ENCODE results near the gene AGPAT2. TPM values are rescaled to one million over a fixed set of nuclear protein-coding genes. Genes with fewer than 3 reads are reported as not detected.
A peak's percentile ranks its signal among the peaks of the same experiment; 100 is the strongest.

AGPAT2 gene
- total and polyA plus RNA-seq, 7 experiments from 2014 or later = 2.3 to 20.6 (median 12.0) TPM

DNA sequence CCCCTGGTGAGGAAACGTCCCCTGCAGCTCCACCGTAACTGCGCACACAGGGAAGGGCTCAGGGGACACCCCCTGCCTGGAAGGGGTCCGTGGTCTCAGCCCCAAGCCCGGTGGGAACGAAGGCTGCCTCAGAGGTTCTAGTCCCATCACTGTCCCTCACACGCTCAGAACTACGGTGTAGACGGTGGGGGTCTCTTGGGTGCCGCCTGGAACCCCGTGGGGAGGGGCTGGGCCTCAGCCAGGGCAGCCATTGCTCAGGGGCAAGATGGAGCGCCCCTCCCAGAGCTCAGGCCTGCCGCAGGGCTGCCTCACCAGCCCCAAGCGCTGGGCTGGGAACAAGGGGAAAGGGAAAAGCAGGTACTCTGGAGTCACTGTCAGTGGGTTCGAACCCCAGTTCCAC, 2.9 kb downstream of the AGPAT2 start:
- H3K4me1 ChIP-seq (ENCODE audit: control insufficient read depth in 2 of 2, insufficient read depth in 2 of 2, low read length in 2 of 2) = peaks cover 5 to 7% of the 10 kb centered on the region in 2 donors
- ATAC-seq = no peak

DNA sequence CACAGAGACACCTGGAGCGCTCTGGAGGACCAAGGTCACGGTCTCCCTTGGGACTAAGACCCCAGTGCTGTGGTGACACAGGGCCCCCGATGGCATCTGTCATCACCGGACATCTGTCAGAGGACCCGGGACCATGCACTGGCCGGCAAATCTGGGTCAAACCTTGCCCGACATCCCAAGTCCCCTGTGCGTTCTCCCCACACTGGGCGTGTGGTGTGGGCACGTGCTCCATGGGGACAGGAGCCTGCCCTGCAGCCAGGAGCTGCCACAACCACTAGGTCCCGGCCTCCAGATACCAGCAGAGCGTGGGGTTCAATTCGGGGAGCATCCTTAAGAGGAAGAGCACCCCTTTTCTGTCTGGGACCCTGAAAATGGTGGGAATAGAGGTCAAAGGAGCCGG, 3.5 kb downstream of the AGPAT2 start:
- ChIA-PET POLR2A (interaction anchor here (0.6 kb wide), 1 partner anchor 491 kb away, joined by 3 read pairs; no protein-coding TSS in a partner anchor), CTCF (no interaction called here)
- no peaks in the 10 kb centered on the region for H3K36me3 Mint-ChIP-seq
- no peak overlapping the region for H3K27ac Mint-ChIP-seq
- intact Hi-C loops (cut with micrococcal nuclease) = no loop called here
- H3K4me1 Mint-ChIP-seq = peaks cover 0 to 14% (median 0%) of the 10 kb centered on the region in 7 donors
- ATAC-seq (no peak), DNase-seq (no peak)
- no peaks in the 10 kb centered on the region for H3K27me3 ChIP-seq (ENCODE audit: control insufficient read depth in 2 of 2, insufficient read depth in 2 of 2, low read length in 2 of 2)
- no peaks in the 10 kb centered on the region for H3K36me3 ChIP-seq (ENCODE audit: control insufficient read depth in 2 of 3, insufficient read depth in 3 of 3, low read length in 3 of 3)
- peaks cover 5 to 7% of the 10 kb centered on the region in 2 donors for H3K4me1 ChIP-seq (ENCODE audit: control insufficient read depth in 2 of 2, insufficient read depth in 2 of 2, low read length in 2 of 2)
- peak overlapping the region in 1 of 10 donors; percentile 34 for H3K4me3 Mint-ChIP-seq
- no peak overlapping the region for H3K4me3 ChIP-seq (ENCODE audit: low read length)
- no peak overlapping the region for H3K27ac ChIP-seq (ENCODE audit: low read depth, low read length)
- no peaks in the 10 kb centered on the region for H3K9me3 ChIP-seq (ENCODE audit: control insufficient read depth in 2 of 3, low read length in 3 of 3)
- no peaks in the 10 kb centered on the region for H3K27me3 Mint-ChIP-seq
- H3K9me3 Mint-ChIP-seq = no peaks in the 10 kb centered on the region

More for the DNA sequence above, 2.9 kb downstream of the AGPAT2 start:
- POLR2A ChIA-PET = no interaction called here
- intact Hi-C loops (cut with micrococcal nuclease) = no loop called here
- Mint-ChIP-seq H3K36me3 (no peaks in the 10 kb centered on the region), H3K27ac (no peak overlapping the region), H3K4me1 (peaks cover 0 to 11% (median 0%) of the 10 kb centered on the region in 7 donors), H3K4me3 (peak overlapping the region in 1 of 10 donors; percentile 81), H3K27me3 (no peaks in the 10 kb centered on the region), H3K9me3 (no peaks in the 10 kb centered on the region)
- DNase-seq = no peak
- Histone ChIP-seq H3K9me3 (ENCODE audit: control insufficient read depth in 2 of 3, low read length in 3 of 3) (no peaks in the 10 kb centered on the region), H3K27me3 (ENCODE audit: control insufficient read depth in 2 of 2, insufficient read depth in 2 of 2, low read length in 2 of 2) (no peaks in the 10 kb centered on the region), H3K27ac (ENCODE audit: low read depth, low read length) (no peak overlapping the region), H3K4me3 (ENCODE audit: low read length) (no peak overlapping the region), H3K36me3 (ENCODE audit: control insufficient read depth in 2 of 3, insufficient read depth in 3 of 3, low read length in 3 of 3) (no peaks in the 10 kb centered on the region)
- CTCF ChIA-PET = no interaction called here

- ChIA-PET CTCF (no interaction called here), POLR2A (interaction anchor here (0.6 kb wide), 1 partner anchor 492 kb away, joined by 3 read pairs; no protein-coding TSS in a partner anchor)
- no peak overlapping the region for H3K27ac ChIP-seq (ENCODE audit: low read depth, low read length)
- no peaks in the 10 kb centered on the region for H3K9me3 Mint-ChIP-seq
- intact Hi-C loops (cut with micrococcal nuclease) = no loop called here
- no peak overlapping the region for H3K27ac Mint-ChIP-seq
- no peaks in the 10 kb centered on the region for H3K9me3 ChIP-seq (ENCODE audit: control insufficient read depth in 2 of 3, low read length in 3 of 3)
- no peak overlapping the region for H3K4me3 ChIP-seq (ENCODE audit: low read length)
- H3K36me3 Mint-ChIP-seq = no peaks in the 10 kb centered on the region
- H3K4me1 ChIP-seq (ENCODE audit: control insufficient read depth in 2 of 2, insufficient read depth in 2 of 2, low read length in 2 of 2) = peaks cover 5 to 7% of the 10 kb centered on the region in 2 donors
- DNase-seq (no peak), ATAC-seq (no peak)
- H3K36me3 ChIP-seq (ENCODE audit: control insufficient read depth in 2 of 3, insufficient read depth in 3 of 3, low read length in 3 of 3) = no peaks in the 10 kb centered on the region
- no peak overlapping the region for H3K4me3 Mint-ChIP-seq
- no peaks in the 10 kb centered on the region for H3K27me3 ChIP-seq (ENCODE audit: control insufficient read depth in 2 of 2, insufficient read depth in 2 of 2, low read length in 2 of 2)
- H3K27me3 Mint-ChIP-seq = no peaks in the 10 kb centered on the region
- H3K4me1 Mint-ChIP-seq = peaks cover 0 to 14% (median 0%) of the 10 kb centered on the region in 7 donors
Measured at GRCh38 chr9:136683173-136683745, 4.0 kb downstream of the AGPAT2 start.

GRCh38 chr9:136682710-136683109, 4.5 kb downstream of the AGPAT2 start:
- no peak overlapping the region for H3K27ac Mint-ChIP-seq
- H3K27me3 Mint-ChIP-seq = no peaks in the 10 kb centered on the region
- ATAC-seq (no peak), DNase-seq (no peak)
- no peaks in the 10 kb centered on the region for H3K9me3 Mint-ChIP-seq
- CTCF ChIA-PET = no interaction called here
- POLR2A ChIA-PET = no interaction called here
- Histone ChIP-seq H3K27me3 (ENCODE audit: control insufficient read depth in 2 of 2, insufficient read depth in 2 of 2, low read length in 2 of 2) (no peaks in the 10 kb centered on the region), H3K4me3 (ENCODE audit: low read length) (no peak overlapping the region), H3K9me3 (ENCODE audit: control insufficient read depth in 2 of 3, low read length in 3 of 3) (no peaks in the 10 kb centered on the region), H3K36me3 (ENCODE audit: control insufficient read depth in 2 of 3, insufficient read depth in 3 of 3, low read length in 3 of 3) (no peaks in the 10 kb centered on the region), H3K4me1 (ENCODE audit: control insufficient read depth in 2 of 2, insufficient read depth in 2 of 2, low read length in 2 of 2) (peaks cover 5 to 7% of the 10 kb centered on the region in 2 donors), H3K27ac (ENCODE audit: low read depth, low read length) (no peak overlapping the region)
- intact Hi-C loops (cut with micrococcal nuclease) = no loop called here
- H3K4me1 Mint-ChIP-seq = peaks cover 0 to 14% (median 0%) of the 10 kb centered on the region in 7 donors
- H3K4me3 Mint-ChIP-seq = no peak overlapping the region
- no peaks in the 10 kb centered on the region for H3K36me3 Mint-ChIP-seq

GRCh38 chr9:136681945-136682699, 5.1 kb downstream of the AGPAT2 start:
- no peaks in the 10 kb centered on the region for H3K9me3 ChIP-seq (ENCODE audit: control insufficient read depth in 2 of 3, low read length in 3 of 3)
- Mint-ChIP-seq H3K4me1 (peaks cover 0 to 14% (median 0%) of the 10 kb centered on the region in 7 donors), H3K36me3 (no peaks in the 10 kb centered on the region), H3K27ac (no peak overlapping the region), H3K4me3 (no peak overlapping the region), H3K27me3 (no peaks in the 10 kb centered on the region), H3K9me3 (no peaks in the 10 kb centered on the region)
- intact Hi-C loops (cut with micrococcal nuclease) = no loop called here
- no peak overlapping the region for H3K27ac ChIP-seq (ENCODE audit: low read depth, low read length)
- no peak overlapping the region for H3K4me3 ChIP-seq (ENCODE audit: low read length)
- ChIA-PET CTCF (no interaction called here), POLR2A (no interaction called here)
- no peak for ATAC-seq
- H3K27me3 ChIP-seq (ENCODE audit: control insufficient read depth in 2 of 2, insufficient read depth in 2 of 2, low read length in 2 of 2) = no peaks in the 10 kb centered on the region
- peaks cover 5 to 7% of the 10 kb centered on the region in 2 donors for H3K4me1 ChIP-seq (ENCODE audit: control insufficient read depth in 2 of 2, insufficient read depth in 2 of 2, low read length in 2 of 2)
- DNase-seq = no peak
- no peaks in the 10 kb centered on the region for H3K36me3 ChIP-seq (ENCODE audit: control insufficient read depth in 2 of 3, insufficient read depth in 3 of 3, low read length in 3 of 3)

DNA sequence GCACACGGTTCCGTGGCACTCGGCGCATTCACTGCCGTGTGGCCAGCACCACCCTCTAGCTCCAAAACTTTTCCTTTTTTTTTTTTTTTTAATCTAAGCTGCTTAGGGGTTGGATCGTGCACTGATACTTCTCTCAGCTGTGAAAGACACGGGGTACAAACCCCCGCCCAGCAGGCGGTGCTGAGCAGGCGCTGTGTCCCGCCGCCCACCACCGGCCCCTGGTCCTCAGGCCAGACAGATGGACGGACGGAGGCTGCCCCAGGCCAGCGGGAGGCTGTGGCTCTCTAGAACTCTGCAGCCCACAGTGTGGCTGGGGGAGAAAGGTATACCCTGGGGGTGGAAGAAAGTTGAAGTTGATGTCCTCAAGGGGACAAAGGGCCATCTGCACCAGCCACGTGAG, 6.2 kb downstream of the AGPAT2 start:
- Histone ChIP-seq H3K9me3 (ENCODE audit: control insufficient read depth in 2 of 3, low read length in 3 of 3) (no peaks in the 10 kb centered on the region), H3K27ac (ENCODE audit: low read depth, low read length) (no peak overlapping the region), H3K4me3 (ENCODE audit: low read length) (no peak overlapping the region), H3K4me1 (ENCODE audit: control insufficient read depth in 2 of 2, insufficient read depth in 2 of 2, low read length in 2 of 2) (peaks cover under 1 to 4% of the 10 kb centered on the region in 2 donors), H3K27me3 (ENCODE audit: control insufficient read depth in 2 of 2, insufficient read depth in 2 of 2, low read length in 2 of 2) (no peaks in the 10 kb centered on the region), H3K36me3 (ENCODE audit: control insufficient read depth in 2 of 3, insufficient read depth in 3 of 3, low read length in 3 of 3) (peaks cover 0 to 6% (median 0%) of the 10 kb centered on the region in 3 experiments)
- Mint-ChIP-seq H3K27ac (no peak overlapping the region), H3K4me1 (peaks cover 0 to 11% (median 0%) of the 10 kb centered on the region in 7 donors), H3K4me3 (no peak overlapping the region), H3K27me3 (no peaks in the 10 kb centered on the region), H3K36me3 (no peaks in the 10 kb centered on the region), H3K9me3 (no peaks in the 10 kb centered on the region)
- ATAC-seq = no peak
- ChIA-PET POLR2A (no interaction called here), CTCF (no interaction called here)
- intact Hi-C loops (cut with micrococcal nuclease) = no loop called here
- DNase-seq = no peak

Data from naive thymus-derived CD4-positive, alpha-beta T cell (primary cell).